ENCODE measurements around the gene PATJ.

DNA sequence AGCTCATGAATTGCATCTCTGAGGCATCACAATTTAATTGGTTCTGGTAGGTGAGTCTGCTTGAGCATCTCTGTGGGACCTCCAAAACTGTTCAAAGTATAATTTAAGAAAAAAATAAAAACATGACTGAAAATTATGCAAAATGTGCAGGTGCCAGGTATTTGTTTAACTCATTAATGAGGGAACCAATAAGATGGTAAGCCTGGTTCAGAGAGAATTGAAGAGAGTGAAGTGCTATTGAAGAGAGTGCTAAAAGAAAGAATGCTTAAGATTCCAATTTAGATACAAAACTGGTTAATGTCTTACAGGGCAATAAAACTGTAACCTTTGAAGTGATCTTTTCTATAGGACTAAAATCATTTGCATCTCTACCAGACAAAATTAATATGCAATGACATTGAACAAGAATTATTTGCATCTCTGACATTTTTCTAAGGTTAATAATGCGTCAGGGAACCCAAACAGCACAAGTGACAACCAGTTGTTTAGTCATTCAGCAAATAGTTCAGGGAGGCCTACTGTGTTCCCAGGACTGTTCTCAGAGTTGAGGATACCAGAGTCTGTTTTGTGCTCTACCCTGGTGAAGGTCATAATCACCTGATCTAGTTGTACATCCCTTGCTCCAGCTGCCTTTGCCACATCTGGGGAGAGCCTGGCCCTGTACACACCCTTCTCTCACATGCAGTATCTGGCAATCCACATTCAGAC, 183.5 kb downstream of the PATJ start:
- TF ChIP-seq, protein P1, sequence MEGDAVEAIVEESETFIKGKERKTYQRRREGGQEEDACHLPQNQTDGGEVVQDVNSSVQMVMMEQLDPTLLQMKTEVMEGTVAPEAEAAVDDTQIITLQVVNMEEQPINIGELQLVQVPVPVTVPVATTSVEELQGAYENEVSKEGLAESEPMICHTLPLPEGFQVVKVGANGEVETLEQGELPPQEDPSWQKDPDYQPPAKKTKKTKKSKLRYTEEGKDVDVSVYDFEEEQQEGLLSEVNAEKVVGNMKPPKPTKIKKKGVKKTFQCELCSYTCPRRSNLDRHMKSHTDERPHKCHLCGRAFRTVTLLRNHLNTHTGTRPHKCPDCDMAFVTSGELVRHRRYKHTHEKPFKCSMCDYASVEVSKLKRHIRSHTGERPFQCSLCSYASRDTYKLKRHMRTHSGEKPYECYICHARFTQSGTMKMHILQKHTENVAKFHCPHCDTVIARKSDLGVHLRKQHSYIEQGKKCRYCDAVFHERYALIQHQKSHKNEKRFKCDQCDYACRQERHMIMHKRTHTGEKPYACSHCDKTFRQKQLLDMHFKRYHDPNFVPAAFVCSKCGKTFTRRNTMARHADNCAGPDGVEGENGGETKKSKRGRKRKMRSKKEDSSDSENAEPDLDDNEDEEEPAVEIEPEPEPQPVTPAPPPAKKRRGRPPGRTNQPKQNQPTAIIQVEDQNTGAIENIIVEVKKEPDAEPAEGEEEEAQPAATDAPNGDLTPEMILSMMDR (conservative IDR thresholded peaks at IDR 0.05; ENCODE audit: low read length) = no peak
- TF ChIP-seq EZH2phosphoT487 (IDR thresholded peaks at IDR 0.05; ENCODE audit: borderline replicate concordance) = no peak

Data from Loucy (cell line).